Karpas-422 (cell line): ENCODE results near the gene PNPLA8. TPM values are rescaled to one million over a fixed set of nuclear protein-coding genes. Genes with fewer than 3 reads are reported as not detected.
"Not testable (repeated sequence)": the region's sequence is repeated elsewhere in the genome, so short reads cannot be mapped to it uniquely, and the experiment has no call there.

Source experiments
- DNase-seq: peaks from one replicate; pipeline ENCODE4 v3.0.0-alpha.2; 2015
- H2AFZ ChIP-seq: fragments of 200-600 bp; sonication (generic); 2 replicates; pipeline ENCODE4 v1.6.1; 2014; ENCODE audit warnings: antibody characterized with exemption, low read length, mixed read lengths
- H3K27ac ChIP-seq: fragments of 200-600 bp; sonication (generic); 2 replicates; pipeline ENCODE4 v1.5.1; 2014; ENCODE audit warnings: mild to moderate bottlenecking, low read length, moderate library complexity
- H3K27me3 ChIP-seq: fragments of 200-600 bp; sonication (generic); 2 replicates; pipeline ENCODE4 v1.6.1; 2014; ENCODE audit warnings: low read length, mixed read lengths
- H3K36me3 ChIP-seq: fragments of 200-600 bp; sonication (generic); 2 replicates; pipeline ENCODE4 v1.6.1; 2014; ENCODE audit warnings: low read length, mixed read lengths; ENCODE audit not compliant: insufficient read depth
- H3K4me1 ChIP-seq: fragments of 200-600 bp; sonication (generic); 2 replicates; pipeline ENCODE4 v1.6.1; 2014; ENCODE audit warnings: mild to moderate bottlenecking, low read length, mixed read lengths
- H3K4me2 ChIP-seq: fragments of 200-600 bp; sonication (generic); 2 replicates; pipeline ENCODE4 v1.6.1; 2014; ENCODE audit warnings: low read length, low read depth, mild to moderate bottlenecking; ENCODE audit not compliant: poor library complexity, severe bottlenecking
- H3K4me3 ChIP-seq: fragments of 200-600 bp; sonication (generic); 2 replicates; pipeline ENCODE4 v1.5.1; 2014; ENCODE audit warnings: mild to moderate bottlenecking, antibody characterized with exemption, low read length, mixed read lengths
- H3K79me2 ChIP-seq: fragments of 200-600 bp; sonication (generic); 2 replicates; pipeline ENCODE4 v1.6.1; 2014; ENCODE audit warnings: mild to moderate bottlenecking, low read length, mixed read lengths
- H3K9ac ChIP-seq: fragments of 200-600 bp; sonication (generic); 2 replicates; pipeline ENCODE4 v1.6.0; 2014; ENCODE audit warnings: low read length
- H3K9me2 ChIP-seq: fragments of 200-600 bp; sonication (generic), shearing (Covaris generic); replicated peaks from 2 replicates; pipeline ENCODE4 v1.6.0; 2014; ENCODE audit warnings: mild to moderate bottlenecking, low read length, moderate library complexity; ENCODE audit not compliant: insufficient read depth
- H3K9me3 ChIP-seq: fragments of 300-700, 200-600 bp; sonication (generic); 2 replicates; pipeline ENCODE4 v1.6.1; 2014; ENCODE audit warnings: low read length, mixed read lengths
- H4K20me1 ChIP-seq: fragments of 200-600 bp; sonication (generic); 2 replicates; pipeline ENCODE4 v1.6.1; 2014; ENCODE audit warnings: mild to moderate bottlenecking, antibody characterized with exemption, low read length, low read depth; ENCODE audit not compliant: insufficient read depth
- total RNA-seq: library from RNA; depleted of rRNA; stranded (reverse); fragments of >200 nt; shearing (Covaris generic); gene quantifications from 2 replicates; pipeline ENCODE4 v1.2.3, GENCODE V29; 2014; ENCODE audit warnings: low replicate concordance

Gene PNPLA8
- total RNA-seq, 1 experiment from 2014 or later: 41.0 TPM

GRCh38 chr7:108480311-108480710, 45.6 kb downstream of the PNPLA8 start:
- Histone ChIP-seq H3K36me3 (peaks cover 30% of the 10 kb centered on the region), H3K27me3 (no peaks in the 10 kb centered on the region), H4K20me1 (no peaks in the 10 kb centered on the region), H3K79me2 (no peaks in the 10 kb centered on the region), H3K4me2 (no peak overlapping the region), H3K4me1 (peaks cover 7% of the 10 kb centered on the region), H3K9me2 (no peaks in the 10 kb centered on the region), H3K9me3 (no peaks in the 10 kb centered on the region), H2AFZ (no peak overlapping the region), H3K4me3 (no peak overlapping the region), H3K9ac (no peak overlapping the region), H3K27ac (no peak overlapping the region)
- no peak for DNase-seq

DNA sequence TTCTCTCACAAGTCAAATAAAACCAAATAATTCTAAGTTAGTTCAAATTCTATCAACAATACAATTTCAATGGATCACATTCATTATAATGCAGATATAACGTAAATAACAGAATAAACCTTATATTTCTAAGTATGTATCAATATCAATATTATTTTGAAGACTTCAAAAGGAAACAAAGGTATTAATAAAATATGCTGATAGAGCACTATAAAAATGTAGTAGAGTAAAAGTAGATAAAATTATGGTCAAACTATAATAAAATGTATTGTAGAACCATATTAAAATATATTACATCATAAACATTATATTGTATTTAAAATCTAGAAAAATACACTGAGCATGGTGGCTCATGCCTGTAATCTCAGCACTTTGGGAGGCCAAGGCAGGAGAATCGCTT, 46.2 kb downstream of the PNPLA8 start:
- H3K4me1 ChIP-seq: peaks cover 7% of the 10 kb centered on the region
- no peak overlapping the region for H2AFZ ChIP-seq
- no peaks in the 10 kb centered on the region for H4K20me1 ChIP-seq
- H3K4me2 ChIP-seq: no peak overlapping the region
- H3K9ac ChIP-seq: no peak overlapping the region
- no peaks in the 10 kb centered on the region for H3K27me3 ChIP-seq
- H3K27ac ChIP-seq: no peak overlapping the region
- H3K79me2 ChIP-seq: no peaks in the 10 kb centered on the region
- no peaks in the 10 kb centered on the region for H3K9me3 ChIP-seq
- no peak for DNase-seq
- peaks cover 30% of the 10 kb centered on the region for H3K36me3 ChIP-seq
- no peak overlapping the region for H3K4me3 ChIP-seq
- H3K9me2 ChIP-seq: no peaks in the 10 kb centered on the region

DNA sequence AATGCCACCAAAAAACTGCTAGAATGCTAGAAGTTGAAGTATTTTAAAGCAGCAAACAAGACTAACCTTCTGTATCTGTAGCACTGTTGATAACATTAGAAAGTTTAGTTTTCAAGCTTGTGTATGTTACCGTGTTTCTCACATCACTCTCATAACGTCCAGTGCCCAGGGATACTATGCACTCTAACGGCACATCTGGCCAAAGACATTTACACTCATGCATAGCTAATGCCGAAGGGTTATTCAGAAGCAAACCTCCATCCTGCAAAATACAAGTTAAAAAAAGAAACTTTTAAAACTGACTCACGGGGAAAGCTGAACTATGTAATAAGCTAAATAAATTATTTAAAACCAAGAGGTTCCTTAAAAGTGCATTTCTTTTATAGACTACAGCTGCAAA, 46.8 kb downstream of the PNPLA8 start:
- Histone ChIP-seq H3K36me3 (peaks cover 31% of the 10 kb centered on the region), H3K9me3 (no peaks in the 10 kb centered on the region)
- DNase-seq: no peak

GRCh38 chr7:108468246-108468645, 57.7 kb downstream of the PNPLA8 start:
- H3K9ac ChIP-seq: no peak overlapping the region
- no peak overlapping the region for H3K4me2 ChIP-seq
- H3K27me3 ChIP-seq: no peaks in the 10 kb centered on the region
- no peak overlapping the region for H3K27ac ChIP-seq
- H3K79me2 ChIP-seq: no peaks in the 10 kb centered on the region
- no peak overlapping the region for H3K4me3 ChIP-seq
- no peaks in the 10 kb centered on the region for H3K9me2 ChIP-seq
- no peak overlapping the region for H2AFZ ChIP-seq
- H3K9me3 ChIP-seq: no peaks in the 10 kb centered on the region
- no peaks in the 10 kb centered on the region for H3K4me1 ChIP-seq
- H3K36me3 ChIP-seq: peaks cover 2% of the 10 kb centered on the region; the same call in 1 of the 2 replicates
- no peak for DNase-seq
- H4K20me1 ChIP-seq: no peaks in the 10 kb centered on the region

More for the DNA sequence above, 46.8 kb downstream of the PNPLA8 start:
- no peak overlapping the region for H3K9ac ChIP-seq
- no peak overlapping the region for H3K4me2 ChIP-seq
- no peak overlapping the region for H2AFZ ChIP-seq
- no peaks in the 10 kb centered on the region for H3K9me2 ChIP-seq
- H4K20me1 ChIP-seq: 0 out of 2 replicates have a peak, but pooled peaks cover 4% of the 10 kb centered on the region
- H3K4me1 ChIP-seq: peaks cover 7% of the 10 kb centered on the region
- H3K27me3 ChIP-seq: no peaks in the 10 kb centered on the region
- no peak overlapping the region for H3K27ac ChIP-seq
- H3K79me2 ChIP-seq: no peaks in the 10 kb centered on the region
- no peak overlapping the region for H3K4me3 ChIP-seq

DNA sequence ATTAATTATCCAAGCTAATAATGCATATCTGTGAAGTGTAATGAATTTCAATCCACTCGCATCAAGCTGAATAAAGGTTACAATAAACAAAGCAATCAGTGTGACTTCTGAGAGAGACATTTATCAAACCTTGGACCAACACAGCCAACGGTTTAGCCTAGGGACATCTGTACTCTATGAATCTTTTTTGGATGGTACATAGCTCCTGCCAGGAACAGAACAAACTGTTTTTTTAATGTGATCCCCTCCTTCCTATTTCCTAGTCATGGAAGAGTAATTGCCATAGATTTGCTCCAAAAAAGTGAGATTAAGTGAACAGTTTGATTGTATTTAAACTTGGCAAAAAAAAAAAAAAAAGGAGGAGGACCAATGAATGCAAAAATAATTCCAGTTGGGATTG, 58.5 kb downstream of the PNPLA8 start:
- Histone ChIP-seq H3K9me2 (no peaks in the 10 kb centered on the region), H3K4me3 (no peak overlapping the region), H3K9ac (no peak overlapping the region), H3K79me2 (no peaks in the 10 kb centered on the region), H4K20me1 (no peaks in the 10 kb centered on the region), H3K9me3 (no peaks in the 10 kb centered on the region), H3K4me1 (no peaks in the 10 kb centered on the region), H3K27me3 (no peaks in the 10 kb centered on the region), H3K36me3 (peaks cover 2% of the 10 kb centered on the region; the same call in 1 of the 2 replicates), H3K4me2 (no peak overlapping the region), H3K27ac (no peak overlapping the region), H2AFZ (no peak overlapping the region)
- no peak for DNase-seq

DNA sequence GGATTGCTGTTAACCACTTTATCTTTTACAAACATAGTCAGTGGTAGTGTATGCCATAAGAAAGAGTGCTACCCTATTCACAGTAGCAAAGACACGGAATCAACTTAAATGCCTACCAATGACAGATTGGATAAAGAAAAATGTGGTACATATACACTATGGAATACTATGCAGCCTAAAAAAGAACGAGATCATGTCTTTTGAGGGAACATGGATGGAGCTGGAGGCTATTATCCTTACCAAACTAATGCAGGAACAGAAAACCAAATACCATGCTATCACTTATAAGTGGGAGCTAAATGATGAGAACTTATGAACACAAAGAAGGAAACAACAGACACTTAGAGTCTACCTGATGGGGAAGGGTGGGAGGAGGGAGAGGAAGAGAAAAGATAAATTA, 59.6 kb downstream of the PNPLA8 start:
- not testable (repeated sequence) for H3K4me3 ChIP-seq

DNA sequence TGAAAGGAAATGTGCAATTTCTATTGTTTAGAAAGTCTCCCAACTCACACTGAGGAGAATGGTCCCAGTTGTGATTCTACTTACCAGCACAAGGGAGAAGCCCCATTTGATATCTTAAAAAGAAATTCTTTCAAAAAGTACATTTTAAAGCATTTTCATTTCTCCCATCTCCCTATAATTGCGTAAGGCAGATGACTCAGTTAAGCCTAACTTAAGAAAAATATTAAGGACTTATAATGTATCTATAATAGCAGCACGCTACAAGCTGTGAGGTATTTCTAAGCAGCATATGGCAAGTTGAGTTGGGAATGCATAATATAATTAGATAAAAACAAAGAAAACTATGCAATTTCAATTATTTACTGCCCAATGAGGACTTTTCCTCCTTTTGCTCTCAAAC, 61.2 kb downstream of the PNPLA8 start:
- Histone ChIP-seq H3K9me2 (no peaks in the 10 kb centered on the region), H3K4me3 (no peak overlapping the region), H4K20me1 (no peaks in the 10 kb centered on the region), H3K27me3 (no peaks in the 10 kb centered on the region), H3K36me3 (no peaks in the 10 kb centered on the region), H3K9me3 (no peaks in the 10 kb centered on the region), H3K79me2 (no peaks in the 10 kb centered on the region), H3K4me2 (no peak overlapping the region), H3K27ac (no peak overlapping the region), H3K9ac (no peak overlapping the region), H2AFZ (no peak overlapping the region), H3K4me1 (no peaks in the 10 kb centered on the region)
- DNase-seq: no peak

More for the DNA sequence above, 59.6 kb downstream of the PNPLA8 start:
- not testable (repeated sequence) for H3K9me3 ChIP-seq, H3K27ac ChIP-seq, H3K79me2 ChIP-seq, H3K9me2 ChIP-seq, H4K20me1 ChIP-seq, DNase-seq, H3K9ac ChIP-seq, H3K27me3 ChIP-seq, H3K36me3 ChIP-seq, H3K4me1 ChIP-seq, H3K4me2 ChIP-seq, H2AFZ ChIP-seq

- Histone ChIP-seq H3K27me3 (no peaks in the 10 kb centered on the region), H3K27ac (no peak overlapping the region), H2AFZ (no peak overlapping the region), H3K9me3 (no peaks in the 10 kb centered on the region), H3K4me1 (no peaks in the 10 kb centered on the region), H3K36me3 (no peaks in the 10 kb centered on the region), H3K4me3 (no peak overlapping the region), H3K9me2 (no peaks in the 10 kb centered on the region), H4K20me1 (no peaks in the 10 kb centered on the region), H3K9ac (no peak overlapping the region), H3K79me2 (no peaks in the 10 kb centered on the region), H3K4me2 (no peak overlapping the region)
- no peak for DNase-seq
Observed at GRCh38 chr7:108463613-108464012, 62.3 kb downstream of the PNPLA8 start.

DNA sequence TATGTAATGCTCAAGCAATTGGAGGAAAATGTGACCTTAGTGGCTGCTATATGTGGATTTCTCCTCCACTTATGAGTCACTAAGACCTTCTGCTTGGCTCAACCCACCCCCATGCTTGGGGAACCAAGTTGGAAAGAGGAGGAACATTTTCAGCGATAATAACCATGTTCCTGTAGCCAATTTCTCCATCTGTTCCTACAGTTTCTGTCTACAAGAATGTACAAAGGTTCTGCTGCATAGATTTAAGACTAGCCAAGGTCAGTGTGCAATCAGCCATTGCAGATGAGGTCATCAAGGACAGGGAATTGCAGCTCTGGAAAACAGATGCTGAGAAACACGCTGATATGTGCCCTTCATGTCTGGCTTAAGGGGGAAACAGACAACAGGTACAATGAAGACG, 64.1 kb downstream of the PNPLA8 start:
- no peaks in the 10 kb centered on the region for H3K9me3 ChIP-seq

More for the DNA sequence above, 64.1 kb downstream of the PNPLA8 start:
- Histone ChIP-seq H3K4me1 (no peaks in the 10 kb centered on the region), H3K79me2 (no peaks in the 10 kb centered on the region), H3K36me3 (no peaks in the 10 kb centered on the region), H4K20me1 (no peaks in the 10 kb centered on the region), H3K4me2 (no peak overlapping the region), H2AFZ (no peak overlapping the region), H3K4me3 (no peak overlapping the region), H3K9me2 (no peaks in the 10 kb centered on the region), H3K27me3 (no peaks in the 10 kb centered on the region), H3K9ac (no peak overlapping the region), H3K27ac (no peak overlapping the region)
- no peak for DNase-seq
